Measurements from ENCODE around the gene BBS9. TPM values are rescaled to one million over a fixed set of nuclear protein-coding genes. Genes with fewer than 3 reads are reported as not detected.

The BBS9 gene
- total and polyA plus RNA-seq, 4 donors, result 2.3 to 9.5 (median 4.5) TPM

- TF ChIP-seq RXRA (IDR thresholded peaks at IDR 0.05), result no peak
- TF ChIP-seq HNF4A (conservative IDR thresholded peaks at IDR 0.05), result peak; percentile 14 to 26
- WGBS, result 66% methylated on average over 3 of the region's 3 CpGs
These were observed 27.5 kb upstream of the BBS9 start for GRCh38 chr7:33101906-33102305.

DNA sequence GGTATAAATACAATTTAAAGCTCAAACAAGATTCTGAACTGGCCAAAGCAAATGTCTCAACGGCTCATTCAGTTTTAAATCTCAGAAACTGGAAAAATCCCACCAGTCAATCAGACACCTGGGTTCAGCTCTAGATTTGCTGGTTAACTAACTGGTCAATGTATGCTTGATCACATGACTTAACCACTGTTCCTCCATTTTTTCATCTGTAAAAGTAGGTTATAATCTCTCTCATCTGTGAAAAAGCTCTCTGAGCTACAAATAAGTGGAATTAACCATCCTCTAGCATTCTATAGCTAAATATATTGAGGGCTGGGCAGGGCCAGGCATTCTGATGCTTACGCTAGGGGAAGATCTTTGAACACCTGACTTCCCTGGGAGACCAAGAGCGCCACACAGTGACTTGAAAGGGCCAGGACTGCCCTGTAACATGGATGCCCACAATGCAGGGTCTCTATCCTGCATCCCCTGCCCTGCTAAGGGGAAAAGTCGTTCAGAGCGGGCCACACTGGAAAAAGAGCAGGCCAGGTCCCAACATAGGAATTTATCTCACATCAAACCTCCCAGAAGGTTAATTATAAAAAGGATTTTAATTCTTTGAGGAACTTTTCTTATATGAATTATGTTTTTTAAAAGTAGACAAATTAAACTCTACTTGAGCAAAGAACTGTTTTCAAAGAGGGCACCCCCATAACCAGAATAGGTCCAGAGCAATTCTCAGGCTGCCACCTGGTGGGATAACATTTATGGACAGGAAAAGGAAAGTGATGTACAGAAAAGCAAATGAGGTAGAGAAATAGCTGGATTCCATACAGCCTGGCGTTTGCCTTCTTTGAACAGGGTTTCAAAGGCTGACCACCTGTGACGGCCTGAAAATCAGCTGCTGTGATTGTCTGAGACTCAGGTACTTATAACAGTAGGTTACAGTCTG is 22.0 kb upstream of the BBS9 start:
- TF ChIP-seq, protein P1, sequence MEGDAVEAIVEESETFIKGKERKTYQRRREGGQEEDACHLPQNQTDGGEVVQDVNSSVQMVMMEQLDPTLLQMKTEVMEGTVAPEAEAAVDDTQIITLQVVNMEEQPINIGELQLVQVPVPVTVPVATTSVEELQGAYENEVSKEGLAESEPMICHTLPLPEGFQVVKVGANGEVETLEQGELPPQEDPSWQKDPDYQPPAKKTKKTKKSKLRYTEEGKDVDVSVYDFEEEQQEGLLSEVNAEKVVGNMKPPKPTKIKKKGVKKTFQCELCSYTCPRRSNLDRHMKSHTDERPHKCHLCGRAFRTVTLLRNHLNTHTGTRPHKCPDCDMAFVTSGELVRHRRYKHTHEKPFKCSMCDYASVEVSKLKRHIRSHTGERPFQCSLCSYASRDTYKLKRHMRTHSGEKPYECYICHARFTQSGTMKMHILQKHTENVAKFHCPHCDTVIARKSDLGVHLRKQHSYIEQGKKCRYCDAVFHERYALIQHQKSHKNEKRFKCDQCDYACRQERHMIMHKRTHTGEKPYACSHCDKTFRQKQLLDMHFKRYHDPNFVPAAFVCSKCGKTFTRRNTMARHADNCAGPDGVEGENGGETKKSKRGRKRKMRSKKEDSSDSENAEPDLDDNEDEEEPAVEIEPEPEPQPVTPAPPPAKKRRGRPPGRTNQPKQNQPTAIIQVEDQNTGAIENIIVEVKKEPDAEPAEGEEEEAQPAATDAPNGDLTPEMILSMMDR (IDR thresholded peaks at IDR 0.05; ENCODE audit: low read depth, low read length, missing input control), result peak; percentile 35
- TF ChIP-seq JUND (IDR thresholded peaks at IDR 0.05) (no peak), RAD21 (IDR thresholded peaks at IDR 0.05) (peak; percentile 71 to 73)
- H3K9ac ChIP-seq (ENCODE audit: low read depth in 1 of 2, low read length in 2 of 2), result peak overlapping the region; percentile 51 to 77
- no peaks in the 10 kb centered on the region for H3K27me3 ChIP-seq (ENCODE audit: control insufficient read depth in 4 of 4, insufficient read depth in 4 of 4, low read length in 3 of 4)
- H3K4me3 ChIP-seq (ENCODE audit: low read depth in 1 of 3, low read length in 3 of 3), result peak overlapping the region; percentile 74 to 99 (median 93)
- 61% methylated on average over 7 of the region's 7 CpGs for WGBS
- DNase-seq (ENCODE audit: low spot score), result no peak
- H3K36me3 ChIP-seq (ENCODE audit: control insufficient read depth in 4 of 4, insufficient read depth in 3 of 4, low read depth in 1 of 4, low read length in 3 of 4), result peaks cover 3 to 9% (median 6%) of the 10 kb centered on the region in 4 donors
- no peak overlapping the region for H3K27ac ChIP-seq (ENCODE audit: low read depth in 1 of 2, low read length in 2 of 2)
- no peaks in the 10 kb centered on the region for H3K9me3 ChIP-seq (ENCODE audit: control insufficient read depth in 4 of 4, low read length in 3 of 4)
- peaks cover 6 to 30% (median 21%) of the 10 kb centered on the region in 4 donors for H3K4me1 ChIP-seq (ENCODE audit: control insufficient read depth in 4 of 4, insufficient read depth in 4 of 4, low read length in 3 of 4)

More at GRCh38 chr7:33101906-33102305, 27.5 kb upstream of the BBS9 start:
- no peaks in the 10 kb centered on the region for H3K27me3 ChIP-seq (ENCODE audit: control insufficient read depth in 4 of 4, insufficient read depth in 4 of 4, low read length in 3 of 4)
- no peak overlapping the region for H3K4me3 ChIP-seq (ENCODE audit: low read depth in 1 of 3, low read length in 3 of 3)
- H3K36me3 ChIP-seq (ENCODE audit: control insufficient read depth in 4 of 4, insufficient read depth in 3 of 4, low read depth in 1 of 4, low read length in 3 of 4), result peaks cover 5 to 35% (median 26%) of the 10 kb centered on the region in 4 donors
- no peaks in the 10 kb centered on the region for H3K9me3 ChIP-seq (ENCODE audit: control insufficient read depth in 4 of 4, low read length in 3 of 4)
- H3K27ac ChIP-seq (ENCODE audit: low read depth in 1 of 2, low read length in 2 of 2), result no peak overlapping the region
- no peak for DNase-seq (ENCODE audit: low spot score)
- no peak overlapping the region for H3K9ac ChIP-seq (ENCODE audit: low read depth in 1 of 2, low read length in 2 of 2)
- peaks cover 0 to 15% (median 8%) of the 10 kb centered on the region in 4 donors for H3K4me1 ChIP-seq (ENCODE audit: control insufficient read depth in 4 of 4, insufficient read depth in 4 of 4, low read length in 3 of 4)

- Histone ChIP-seq H3K4me1 (ENCODE audit: control insufficient read depth in 4 of 4, insufficient read depth in 4 of 4, low read length in 3 of 4) (peaks cover 6 to 24% (median 18%) of the 10 kb centered on the region in 4 donors), H3K9ac (ENCODE audit: low read depth in 1 of 2, low read length in 2 of 2) (peak overlapping the region; percentile 77 to 92), H3K27ac (ENCODE audit: low read depth in 1 of 2, low read length in 2 of 2) (peak overlapping the region; percentile 73 to 79), H3K9me3 (ENCODE audit: control insufficient read depth in 4 of 4, low read length in 3 of 4) (no peaks in the 10 kb centered on the region), H3K4me3 (ENCODE audit: low read depth in 1 of 3, low read length in 3 of 3) (peak overlapping the region; percentile 74 to 99 (median 93)), H3K36me3 (ENCODE audit: control insufficient read depth in 4 of 4, insufficient read depth in 3 of 4, low read depth in 1 of 4, low read length in 3 of 4) (peaks cover 0 to under 1% (median under 1%) of the 10 kb centered on the region in 4 donors), H3K27me3 (ENCODE audit: control insufficient read depth in 4 of 4, insufficient read depth in 4 of 4, low read length in 3 of 4) (no peaks in the 10 kb centered on the region)
- DNase-seq (ENCODE audit: low spot score), result no peak
- TF ChIP-seq, protein P2, sequence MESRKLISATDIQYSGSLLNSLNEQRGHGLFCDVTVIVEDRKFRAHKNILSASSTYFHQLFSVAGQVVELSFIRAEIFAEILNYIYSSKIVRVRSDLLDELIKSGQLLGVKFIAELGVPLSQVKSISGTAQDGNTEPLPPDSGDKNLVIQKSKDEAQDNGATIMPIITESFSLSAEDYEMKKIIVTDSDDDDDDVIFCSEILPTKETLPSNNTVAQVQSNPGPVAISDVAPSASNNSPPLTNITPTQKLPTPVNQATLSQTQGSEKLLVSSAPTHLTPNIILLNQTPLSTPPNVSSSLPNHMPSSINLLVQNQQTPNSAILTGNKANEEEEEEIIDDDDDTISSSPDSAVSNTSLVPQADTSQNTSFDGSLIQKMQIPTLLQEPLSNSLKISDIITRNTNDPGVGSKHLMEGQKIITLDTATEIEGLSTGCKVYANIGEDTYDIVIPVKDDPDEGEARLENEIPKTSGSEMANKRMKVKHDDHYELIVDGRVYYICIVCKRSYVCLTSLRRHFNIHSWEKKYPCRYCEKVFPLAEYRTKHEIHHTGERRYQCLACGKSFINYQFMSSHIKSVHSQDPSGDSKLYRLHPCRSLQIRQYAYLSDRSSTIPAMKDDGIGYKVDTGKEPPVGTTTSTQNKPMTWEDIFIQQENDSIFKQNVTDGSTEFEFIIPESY (IDR thresholded peaks at IDR 0.05), result no peak
- no peak for TF ChIP-seq MAX (IDR thresholded peaks at IDR 0.05)
- no peak for TF ChIP-seq RXRA (IDR thresholded peaks at IDR 0.05)
- TF ChIP-seq ATF3 (IDR thresholded peaks at IDR 0.05), result no peak
- TF ChIP-seq RAD21 (IDR thresholded peaks at IDR 0.05), result peak in 1 of 2 donors; percentile 28
- no peak for TF ChIP-seq TAF1 (conservative IDR thresholded peaks at IDR 0.05)
- no peak for TF ChIP-seq YY1 (IDR thresholded peaks at IDR 0.05)
- WGBS, result 1% methylated on average over 10 of the region's 10 CpGs
These were observed 20.8 kb upstream of the BBS9 start for GRCh38 chr7:33108554-33109004.
